GM12878 (cell line): Measurements from ENCODE around the gene MS4A6E. TPM values are rescaled to one million over a fixed set of nuclear protein-coding genes. Genes with fewer than 3 reads are reported as not detected.

Experiments used
- ATAC-seq: fragments of 200-7000 bp; cut with Tn5 transposase; 3 replicates; pipeline ENCODE4 v1.9.1; 2020; ENCODE audit warnings: mild to moderate bottlenecking, moderate library complexity
- BruUV-seq: library from RNA; stranded (reverse); fragments of 400-500 nt; replicated peaks from 2 replicates; lab custom pipeline; 2021; lab: Mats Ljungman, UMichigan
- CTCF ChIA-PET: fragments of 300-600 bp; sonication (Branson Sonifier 250); formaldehyde crosslinking; extraction: SDS; loops from one replicate; lab custom pipeline; 2021; ENCODE audit warnings: inconsistent platforms; lab: Yijun Ruan, JAX
- POLR2A ChIA-PET: fragments of 350-600 bp; formaldehyde crosslinking; extraction: SDS; loops from one replicate; lab custom pipeline; 2021; ENCODE audit warnings: inconsistent platforms; lab: Charles Lee
- RAD21 ChIA-PET: fragments of 300-600 bp; sonication (Branson Sonifier 250); formaldehyde crosslinking; loops from one replicate; lab custom pipeline; 2023; ENCODE audit warnings: antibody characterized with exemption; ENCODE audit not compliant: unreplicated experiment; lab: Charles Lee
- SMC1A ChIA-PET: fragments of 300-600 bp; sonication (Branson Sonifier 250); formaldehyde crosslinking; loops from one replicate; lab custom pipeline; 2023; ENCODE audit not compliant: unreplicated experiment, uncharacterized antibody; lab: Charles Lee
- DNase-seq: peaks from one replicate; pipeline ENCODE4 v3.0.0-alpha.2; 2011; ENCODE audit warnings: low read depth, low spot score
- FAIRE-seq: peaks from 3 replicates; lab custom pipeline; 2011; peaks lifted over from hg19 to GRCh38; lab: Jason Lieb, UNC
- H2AFZ ChIP-seq: 2 replicates; pipeline ENCODE4 v1.6.0; 2011; ENCODE audit warnings: low read depth, low read length, control low read depth; ENCODE audit not compliant: control insufficient read depth
- H3K27ac ChIP-seq: 2 replicates; pipeline ENCODE4 v1.5.1; 2011; ENCODE audit warnings: control low read depth; ENCODE audit not compliant: control insufficient read depth, insufficient read depth
- H3K27me3 ChIP-seq, 2 experiments: replicated peaks in 1 of 2; 2 replicates each; pipeline versions ENCODE4 v1.6.0 to v1.6.1; 2011; ENCODE audit warnings: low read length in 1 of 2; ENCODE audit not compliant: control insufficient read depth in 2 of 2, insufficient read depth in 2 of 2
- H3K36me3 ChIP-seq, 2 experiments: 2 replicates each; pipeline ENCODE4 v1.5.1; 2011; ENCODE audit warnings: low read length in 1 of 2; ENCODE audit not compliant: control insufficient read depth in 2 of 2, insufficient read depth in 2 of 2
- H3K4me1 ChIP-seq: 2 replicates; pipeline ENCODE4 v1.6.1; 2011; ENCODE audit warnings: mild to moderate bottlenecking, low read length, moderate library complexity, mixed read lengths; ENCODE audit not compliant: control insufficient read depth, insufficient read depth
- H3K4me2 ChIP-seq: 2 replicates; pipeline ENCODE4 v1.6.0; 2011; ENCODE audit warnings: control low read depth; ENCODE audit not compliant: control insufficient read depth, insufficient read depth
- H3K4me3 ChIP-seq: fragments of 200-600 bp; sonication (generic); 2 replicates; pipeline ENCODE4 v1.5.1; 2016
- H3K79me2 ChIP-seq: 2 replicates; pipeline ENCODE4 v1.6.0; 2011; ENCODE audit warnings: low read length; ENCODE audit not compliant: control insufficient read depth, insufficient read depth
- H3K9ac ChIP-seq: 2 replicates; pipeline ENCODE4 v1.8.0; 2011; ENCODE audit warnings: low read length, control low read depth, mixed read lengths; ENCODE audit not compliant: control insufficient read depth, insufficient read depth
- H3K9me3 ChIP-seq: replicated peaks from 3 replicates; pipeline ENCODE4 v1.5.1; 2011; ENCODE audit warnings: mild to moderate bottlenecking, low read length; ENCODE audit not compliant: control insufficient read depth, insufficient read depth
- H4K20me1 ChIP-seq: 2 replicates; pipeline ENCODE4 v1.6.0; 2011; ENCODE audit not compliant: control insufficient read depth, insufficient read depth
- BACH1 ChIP-seq: fragments of 450-650 bp; IDR thresholded peaks from 2 replicates; pipeline ENCODE4 v1.6.1; 2017; ENCODE audit warnings: mild to moderate bottlenecking, borderline replicate concordance
- CHD2 ChIP-seq: IDR thresholded peaks from 2 replicates; pipeline ENCODE4 v1.6.1; 2011; ENCODE audit warnings: low read depth, low read length, improper control_type of control experiment, borderline replicate concordance
- HDAC6 ChIP-seq: fragments of 200-600 bp; sonication (generic); IDR thresholded peaks from one replicate; pipeline ENCODE4 v1.8.0; 2017; ENCODE audit warnings: antibody characterized with exemption; ENCODE audit not compliant: unreplicated experiment
- MTA2 ChIP-seq: fragments of 450-650 bp; IDR thresholded peaks from 2 replicates; pipeline ENCODE4 v1.6.1; 2016; ENCODE audit warnings: low read depth, mild to moderate bottlenecking, moderate library complexity
- NR2F1 ChIP-seq: fragments of 450-650 bp; conservative IDR thresholded peaks from 2 replicates; pipeline ENCODE4 v1.6.1; 2017; ENCODE audit warnings: mild to moderate bottlenecking
- TCF7 ChIP-seq: IDR thresholded peaks from 2 replicates; pipeline ENCODE4 v1.6.1; 2014; ENCODE audit warnings: antibody characterized with exemption, borderline replicate concordance
- ZZZ3 ChIP-seq: IDR thresholded peaks from 2 replicates; pipeline ENCODE4 v1.6.1; 2011; ENCODE audit warnings: low read depth; ENCODE audit not compliant: control insufficient read depth, insufficient read length
- WGBS: methylation state at CpG from one replicate; pipeline ENCODE4 v1.1.6; 2016; ENCODE audit warnings: low lambda C conversion rate; ENCODE audit not compliant: insufficient replicate concordance, insufficient coverage; ENCODE audit errors: missing lambda C conversion rate; 5-methylcytosine and 5-hydroxymethylcytosine counted together
- in situ Hi-C: fragments of 300-500 bp; cut with MboI; formaldehyde crosslinking; loops from 9 replicates; pipeline ENCODE4 v1.14.3; 2018; ENCODE audit warnings: mixed read lengths
- intact Hi-C: fragments of 100-400 bp; cut with micrococcal nuclease; formaldehyde crosslinking; loops from one replicate; pipeline ENCODE4 v1.14.2; 2022; ENCODE audit not compliant: unreplicated experiment
- polyA plus RNA-seq, 11 experiments: library from polyadenylated mRNA; depleted of rRNA in 4 of 11; unstranded in 6 of 11; stranded (reverse) in 5 of 11; fragments of >200 nt; fragmentation: Nextera tagmentation in 4 of 11; fragmentation: Illumina TruSeq in 1 of 11; extraction: Ambion mirVana in 4 of 11; extraction: Trizol in 1 of 11; gene quantifications; 1 replicate in 1 of 11; 2 replicates in 10 of 11; pipeline versions ENCODE4 v1.2.1 to v1.2.3, GENCODE V29; 2011 to 2016; ENCODE audit warnings: inconsistent platforms in 2 of 11, missing spikeins in 2 of 11, low read depth in 1 of 11
- total RNA-seq, 4 experiments: library from RNA; depleted of rRNA in 3 of 4; stranded (reverse); fragments of >200 nt in 3 of 4; fragmentation: Illumina TruSeq in 1 of 4; extraction: Trizol in 1 of 4; gene quantifications; 2 replicates each; pipeline versions ENCODE4 v1.2.1 to v1.2.3, GENCODE V29; 2013 to 2021
- TF ChIP-seq, protein P1 (sequence below): fragments of 450-650 bp; IDR thresholded peaks from 2 replicates; pipeline ENCODE4 v1.6.1; 2014; ENCODE audit warnings: mild to moderate bottlenecking
- TF ChIP-seq, protein P2 (sequence below): IDR thresholded peaks from 2 replicates; pipeline ENCODE4 v1.6.1; 2012; ENCODE audit warnings: low read depth, low read length, improper control_type of control experiment
- TF ChIP-seq, protein P3 (sequence below): fragments of 150-350 bp; IDR thresholded peaks from 2 replicates; pipeline ENCODE4 v1.6.1; 2016; ENCODE audit warnings: low read depth, low read length
- TF ChIP-seq, protein P4 (sequence below): fragments of 450-650 bp; IDR thresholded peaks from 2 replicates; pipeline ENCODE4 v1.6.1; 2016; ENCODE audit warnings: mild to moderate bottlenecking

Gene MS4A6E
- total and polyA plus RNA-seq, 10 of the 15 experiments (the other 5 are each of a cell fraction or from before 2014, with no cell fraction given) = 0.14 to 0.86 (median 0.47) TPM; not detected in 5

DNA sequence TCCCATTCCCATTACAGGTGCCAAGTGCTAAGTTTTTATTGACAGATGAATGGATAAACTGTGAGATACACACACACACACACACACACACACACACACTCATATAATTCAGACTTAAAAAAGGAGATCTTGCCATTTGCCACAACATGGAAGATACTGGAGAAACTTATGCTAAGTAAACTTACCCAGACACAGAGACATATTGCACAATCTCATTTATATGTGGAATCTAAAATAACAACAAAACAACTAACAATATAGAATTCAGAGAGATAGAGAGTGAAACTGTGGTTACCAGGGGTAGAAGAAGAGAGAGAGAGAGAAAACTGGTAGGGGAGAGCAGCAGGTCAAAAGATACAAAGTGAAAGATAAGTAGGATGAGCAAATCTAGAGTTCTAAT lies 1.4 kb downstream of the MS4A6E start (continued):
- TF ChIP-seq, protein P1, sequence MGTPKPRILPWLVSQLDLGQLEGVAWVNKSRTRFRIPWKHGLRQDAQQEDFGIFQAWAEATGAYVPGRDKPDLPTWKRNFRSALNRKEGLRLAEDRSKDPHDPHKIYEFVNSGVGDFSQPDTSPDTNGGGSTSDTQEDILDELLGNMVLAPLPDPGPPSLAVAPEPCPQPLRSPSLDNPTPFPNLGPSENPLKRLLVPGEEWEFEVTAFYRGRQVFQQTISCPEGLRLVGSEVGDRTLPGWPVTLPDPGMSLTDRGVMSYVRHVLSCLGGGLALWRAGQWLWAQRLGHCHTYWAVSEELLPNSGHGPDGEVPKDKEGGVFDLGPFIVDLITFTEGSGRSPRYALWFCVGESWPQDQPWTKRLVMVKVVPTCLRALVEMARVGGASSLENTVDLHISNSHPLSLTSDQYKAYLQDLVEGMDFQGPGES = no peak
- TF ChIP-seq MTA2 (no peak), CHD2 (no peak), NR2F1 (no peak), TCF7 (no peak)
- TF ChIP-seq, protein P2, sequence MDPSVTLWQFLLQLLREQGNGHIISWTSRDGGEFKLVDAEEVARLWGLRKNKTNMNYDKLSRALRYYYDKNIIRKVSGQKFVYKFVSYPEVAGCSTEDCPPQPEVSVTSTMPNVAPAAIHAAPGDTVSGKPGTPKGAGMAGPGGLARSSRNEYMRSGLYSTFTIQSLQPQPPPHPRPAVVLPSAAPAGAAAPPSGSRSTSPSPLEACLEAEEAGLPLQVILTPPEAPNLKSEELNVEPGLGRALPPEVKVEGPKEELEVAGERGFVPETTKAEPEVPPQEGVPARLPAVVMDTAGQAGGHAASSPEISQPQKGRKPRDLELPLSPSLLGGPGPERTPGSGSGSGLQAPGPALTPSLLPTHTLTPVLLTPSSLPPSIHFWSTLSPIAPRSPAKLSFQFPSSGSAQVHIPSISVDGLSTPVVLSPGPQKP = no peak
- TF ChIP-seq, all 136 proteins: peak for 0

DNA sequence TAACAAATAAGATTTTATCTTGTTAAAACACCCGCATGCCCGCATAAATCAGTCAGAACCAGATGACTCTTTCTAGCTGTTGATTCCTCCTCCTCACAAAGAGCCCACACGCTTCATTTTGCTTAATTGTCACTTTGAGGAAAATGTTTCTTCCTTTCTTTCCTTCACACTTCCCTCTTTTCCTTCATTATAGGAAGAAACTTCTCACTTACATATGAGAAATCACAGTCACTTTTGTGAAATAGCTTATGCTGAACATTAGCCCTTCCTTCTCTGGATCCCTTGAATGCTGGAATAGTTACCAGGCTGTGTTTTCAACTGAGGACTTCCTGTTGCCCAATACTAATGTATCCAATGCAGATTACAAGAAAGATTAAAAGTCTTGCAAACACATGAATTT lies 5.8 kb downstream of the MS4A6E start:
- Histone ChIP-seq H3K9ac (no peak overlapping the region), H3K4me3 (no peak overlapping the region), H3K4me1 (peaks cover 16% of the 10 kb centered on the region), H4K20me1 (no peaks in the 10 kb centered on the region), H3K27ac (no peak overlapping the region), H3K9me3 (no peaks in the 10 kb centered on the region; the same call in 2 of the 3 replicates), H3K79me2 (no peaks in the 10 kb centered on the region), H2AFZ (no peak overlapping the region), H3K4me2 (no peak overlapping the region), H3K36me3 (no peaks in the 10 kb centered on the region), H3K27me3 (no peaks in the 10 kb centered on the region)
- in situ Hi-C loops (no loop called here), intact Hi-C loops (loop anchor here (10.0 kb wide), 1 partner anchor 432 kb away; no protein-coding TSS in a partner anchor)
- no peak for TF ChIP-seq TCF7
- TF ChIP-seq, protein P3, sequence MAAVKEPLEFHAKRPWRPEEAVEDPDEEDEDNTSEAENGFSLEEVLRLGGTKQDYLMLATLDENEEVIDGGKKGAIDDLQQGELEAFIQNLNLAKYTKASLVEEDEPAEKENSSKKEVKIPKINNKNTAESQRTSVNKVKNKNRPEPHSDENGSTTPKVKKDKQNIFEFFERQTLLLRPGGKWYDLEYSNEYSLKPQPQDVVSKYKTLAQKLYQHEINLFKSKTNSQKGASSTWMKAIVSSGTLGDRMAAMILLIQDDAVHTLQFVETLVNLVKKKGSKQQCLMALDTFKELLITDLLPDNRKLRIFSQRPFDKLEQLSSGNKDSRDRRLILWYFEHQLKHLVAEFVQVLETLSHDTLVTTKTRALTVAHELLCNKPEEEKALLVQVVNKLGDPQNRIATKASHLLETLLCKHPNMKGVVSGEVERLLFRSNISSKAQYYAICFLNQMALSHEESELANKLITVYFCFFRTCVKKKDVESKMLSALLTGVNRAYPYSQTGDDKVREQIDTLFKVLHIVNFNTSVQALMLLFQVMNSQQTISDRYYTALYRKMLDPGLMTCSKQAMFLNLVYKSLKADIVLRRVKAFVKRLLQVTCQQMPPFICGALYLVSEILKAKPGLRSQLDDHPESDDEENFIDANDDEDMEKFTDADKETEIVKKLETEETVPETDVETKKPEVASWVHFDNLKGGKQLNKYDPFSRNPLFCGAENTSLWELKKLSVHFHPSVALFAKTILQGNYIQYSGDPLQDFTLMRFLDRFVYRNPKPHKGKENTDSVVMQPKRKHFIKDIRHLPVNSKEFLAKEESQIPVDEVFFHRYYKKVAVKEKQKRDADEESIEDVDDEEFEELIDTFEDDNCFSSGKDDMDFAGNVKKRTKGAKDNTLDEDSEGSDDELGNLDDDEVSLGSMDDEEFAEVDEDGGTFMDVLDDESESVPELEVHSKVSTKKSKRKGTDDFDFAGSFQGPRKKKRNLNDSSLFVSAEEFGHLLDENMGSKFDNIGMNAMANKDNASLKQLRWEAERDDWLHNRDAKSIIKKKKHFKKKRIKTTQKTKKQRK = no peak
- TF ChIP-seq HDAC6 = no peak
- no peak for TF ChIP-seq ZZZ3
- no peak for TF ChIP-seq BACH1
- TF ChIP-seq, protein P4, sequence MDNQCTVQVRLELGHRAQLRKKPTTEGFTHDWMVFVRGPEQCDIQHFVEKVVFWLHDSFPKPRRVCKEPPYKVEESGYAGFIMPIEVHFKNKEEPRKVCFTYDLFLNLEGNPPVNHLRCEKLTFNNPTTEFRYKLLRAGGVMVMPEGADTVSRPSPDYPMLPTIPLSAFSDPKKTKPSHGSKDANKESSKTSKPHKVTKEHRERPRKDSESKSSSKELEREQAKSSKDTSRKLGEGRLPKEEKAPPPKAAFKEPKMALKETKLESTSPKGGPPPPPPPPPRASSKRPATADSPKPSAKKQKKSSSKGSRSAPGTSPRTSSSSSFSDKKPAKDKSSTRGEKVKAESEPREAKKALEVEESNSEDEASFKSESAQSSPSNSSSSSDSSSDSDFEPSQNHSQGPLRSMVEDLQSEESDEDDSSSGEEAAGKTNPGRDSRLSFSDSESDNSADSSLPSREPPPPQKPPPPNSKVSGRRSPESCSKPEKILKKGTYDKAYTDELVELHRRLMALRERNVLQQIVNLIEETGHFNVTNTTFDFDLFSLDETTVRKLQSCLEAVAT = no peak
- ATAC-seq (no peak), DNase-seq (no peak), FAIRE-seq (no peak)
- POLR2A ChIA-PET = no interaction called here
- WGBS = 91% methylated on average over 3 of the region's 3 CpGs
- no TSS peak for BruUV-seq
- SMC1A ChIA-PET = interaction anchor here (1.0 to 6.8 kb wide), 18 partner anchors 10 to 302 kb away, joined by 3 to 68 read pairs (median 8); no protein-coding TSS in a partner anchor
- RAD21 ChIA-PET = interaction anchor here (1.5 to 5.2 kb wide), 6 partner anchors 12 to 285 kb away, joined by 4 to 30 read pairs (median 6); no protein-coding TSS in a partner anchor
- CTCF ChIA-PET = interaction anchor here (0.7 to 7.4 kb wide), 19 partner anchors 7 to 301 kb away, joined by 3 to 135 read pairs (median 13); no protein-coding TSS in a partner anchor
